Aorta (tissue), 5 donors: Measurements from ENCODE around the gene EEIG2. TPM values are rescaled to one million over a fixed set of nuclear protein-coding genes. Genes with fewer than 3 reads are reported as not detected.

Experiments
- ATAC-seq: fragments of 200-7000 bp; cut with Tn5 transposase; one replicate; pipeline ENCODE4 v1.9.1; 2022; ENCODE audit warnings: moderate library complexity; ENCODE audit not compliant: low FRiP score
- DNase-seq, 2 donors: peaks; one replicate each; pipeline ENCODE4 v3.0.0-alpha.2; 2020
- H3K27ac ChIP-seq, 2 donors: one replicate each; pipeline ENCODE4 v1.5.1; 2013; ENCODE audit warnings: low read length in 2 of 2, mild to moderate bottlenecking in 2 of 2, moderate library complexity in 2 of 2, control low read depth in 1 of 2, inconsistent platforms in 1 of 2, low read depth in 1 of 2
- H3K27me3 ChIP-seq, 2 donors: one replicate each; pipeline ENCODE4 v1.6.1; 2013; ENCODE audit warnings: control low read depth in 1 of 2, low read length in 1 of 2, mild to moderate bottlenecking in 1 of 2, moderate library complexity in 1 of 2; ENCODE audit not compliant: insufficient read depth in 2 of 2, control insufficient read depth in 1 of 2
- H3K36me3 ChIP-seq, 2 donors: one replicate each; pipeline ENCODE4 v1.6.1; 2013; ENCODE audit warnings: control low read depth in 1 of 2, low read length in 1 of 2, mild to moderate bottlenecking in 1 of 2; ENCODE audit not compliant: insufficient read depth in 2 of 2, control insufficient read depth in 1 of 2
- H3K4me1 ChIP-seq, 2 donors: one replicate each; pipeline ENCODE4 v1.6.1; 2013; ENCODE audit warnings: low read length in 2 of 2, control low read depth in 1 of 2, mild to moderate bottlenecking in 1 of 2, moderate library complexity in 1 of 2; ENCODE audit not compliant: insufficient read depth in 2 of 2, control insufficient read depth in 1 of 2
- H3K4me3 ChIP-seq, 2 donors: one replicate each; pipeline ENCODE4 v1.5.1; 2013; ENCODE audit warnings: low read length in 2 of 2, control low read depth in 1 of 2, mild to moderate bottlenecking in 1 of 2
- H3K9me3 ChIP-seq: one replicate; pipeline ENCODE4 v1.6.1; 2013; ENCODE audit warnings: mild to moderate bottlenecking, low read length; ENCODE audit not compliant: control insufficient read depth
- WGBS, 2 donors: extraction: QIAGEN DNeasy Blood & Tissue Kit; methylation state at CpG; one replicate each; pipeline ENCODE4 v1.1.7; 2013; 5-methylcytosine and 5-hydroxymethylcytosine counted together
- intact Hi-C, 2 donors: fragments of 100-400 bp; cut with DNase I; formaldehyde crosslinking; loops; one replicate each; pipeline versions ENCODE4 v1.14.2 to v1.15.0; 2022
- polyA plus RNA-seq, 2 donors: library from polyadenylated mRNA; stranded (reverse); fragments of 200-250 nt; gene quantifications; one replicate each; pipeline ENCODE4 v1.2.3, GENCODE V29; 2013
- total RNA-seq, 2 donors: library from RNA; stranded (reverse); fragmentation: NEBNext Ultra II Directional; extraction: Animal tissue kit (Norgen Biotek cat#: 25700); gene quantifications; one replicate each; pipeline ENCODE4 v1.2.1, GENCODE V29; 2021
- donor health status: healthy with polysubstance abuse.
- donor health status: Bipolar disorder and iron deficiency.
- donor health status: DM: no; HTN: no; CAD: no.
- donor health status: DM: no; HTN: no; CAD: no.
- donor health status: DM: yes; HTN: yes; CAD: no.

The EEIG2 gene
- total and polyA plus RNA-seq, 4 donors: 7.6 to 34.9 (median 12.3) TPM

DNA sequence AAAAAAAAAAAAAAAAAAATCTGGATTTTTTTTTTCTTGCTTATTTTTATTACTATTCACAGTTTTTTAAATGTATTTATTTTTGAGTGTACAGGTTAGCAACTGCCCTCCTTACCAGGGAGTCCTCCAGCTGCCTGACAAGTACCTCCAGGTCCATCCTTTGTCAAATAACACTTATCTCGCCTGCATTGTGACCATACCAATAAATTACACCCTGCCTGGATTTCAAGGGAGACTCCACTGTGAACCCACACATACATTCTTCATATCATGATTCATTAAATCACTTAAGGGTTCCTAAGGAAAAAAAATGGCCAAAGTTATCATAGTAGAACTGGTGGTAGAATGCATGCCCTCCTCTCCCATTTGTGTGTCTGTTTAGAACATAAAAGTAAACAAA, 38.4 kb downstream of the EEIG2 start:
- DNase-seq (no peak), ATAC-seq (no peak)
- WGBS, 2 donors: 94 to 96% methylated on average over 1 of the region's 1 CpG
- H3K9me3 ChIP-seq: no peaks in the 10 kb centered on the region
- no peaks in the 10 kb centered on the region for H3K27me3 ChIP-seq
- no peaks in the 10 kb centered on the region for H3K36me3 ChIP-seq
- no peak overlapping the region for H3K27ac ChIP-seq
- intact Hi-C loops: no loop called here
- peaks cover 0 to 1% of the 10 kb centered on the region in 2 donors for H3K4me1 ChIP-seq
- no peak overlapping the region for H3K4me3 ChIP-seq

DNA sequence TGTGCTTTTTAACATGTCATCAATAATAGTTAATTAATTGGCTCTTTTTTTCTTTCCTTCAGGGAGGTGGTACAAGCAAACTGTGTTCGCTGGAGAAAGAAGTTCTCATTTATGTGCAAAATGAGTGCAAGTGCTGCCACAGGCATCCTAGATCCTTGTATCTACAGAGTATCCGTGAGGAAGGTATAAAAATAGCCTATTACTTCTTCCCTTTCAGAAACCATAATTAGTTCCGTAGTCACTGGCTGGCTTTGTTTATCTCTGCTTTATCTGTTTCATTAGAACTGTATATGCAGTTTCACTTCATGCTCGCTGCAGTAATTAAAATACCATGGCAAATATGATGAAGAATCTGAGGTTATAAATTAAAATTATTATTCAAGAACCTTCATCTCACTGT, 40.6 kb downstream of the EEIG2 start:
- WGBS, 2 donors: 69 to 72% methylated on average over 4 of the region's 4 CpGs
- DNase-seq (no peak), ATAC-seq (no peak)
- no peaks in the 10 kb centered on the region for H3K36me3 ChIP-seq
- no peaks in the 10 kb centered on the region for H3K4me1 ChIP-seq
- no peak overlapping the region for H3K27ac ChIP-seq
- H3K9me3 ChIP-seq: no peaks in the 10 kb centered on the region
- no peak overlapping the region for H3K4me3 ChIP-seq
- intact Hi-C loops: no loop called here
- H3K27me3 ChIP-seq: no peaks in the 10 kb centered on the region

- Histone ChIP-seq H3K27me3 (no peaks in the 10 kb centered on the region), H3K36me3 (no peaks in the 10 kb centered on the region), H3K27ac (no peak overlapping the region), H3K4me3 (no peak overlapping the region), H3K4me1 (no peaks in the 10 kb centered on the region), H3K9me3 (no peaks in the 10 kb centered on the region)
- no peak for DNase-seq
- intact Hi-C loops: no loop called here
- ATAC-seq: no peak
- 97 to 100% methylated on average over 1 of the region's 1 CpG for WGBS, 2 donors
Measured at GRCh38 chr1:108601708-108602410, 42.0 kb downstream of the EEIG2 start.

DNA sequence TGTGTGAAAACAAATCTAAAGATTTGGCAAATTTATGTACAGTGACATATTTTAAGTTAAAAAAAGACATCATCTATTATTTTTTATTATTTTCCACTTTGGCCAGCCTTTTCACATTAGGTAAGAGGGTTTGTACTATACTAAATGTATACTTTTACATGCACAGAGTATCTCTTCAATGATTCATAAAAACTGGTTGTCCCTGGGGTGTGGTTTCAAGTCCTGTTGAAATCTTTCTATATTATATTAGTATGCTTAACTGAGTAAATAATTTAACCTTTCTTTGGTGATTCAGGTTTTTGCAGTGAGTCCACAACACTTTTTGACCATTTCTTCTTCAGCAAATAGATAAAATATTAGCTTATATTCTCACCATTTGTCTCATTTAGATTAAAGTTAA, 45.7 kb downstream of the EEIG2 start:
- no peak overlapping the region for H3K4me3 ChIP-seq
- DNase-seq (no peak), ATAC-seq (no peak)
- H3K4me1 ChIP-seq: peaks cover 3 to 6% of the 10 kb centered on the region in 2 donors
- H3K27me3 ChIP-seq: no peaks in the 10 kb centered on the region
- no peak overlapping the region for H3K27ac ChIP-seq
- intact Hi-C loops: no loop called here
- H3K9me3 ChIP-seq: no peaks in the 10 kb centered on the region
- H3K36me3 ChIP-seq: no peaks in the 10 kb centered on the region

- H3K36me3 ChIP-seq: no peaks in the 10 kb centered on the region
- no peaks in the 10 kb centered on the region for H3K9me3 ChIP-seq
- H3K4me3 ChIP-seq: no peak overlapping the region
- no peaks in the 10 kb centered on the region for H3K27me3 ChIP-seq
- DNase-seq: no peak
- no peak overlapping the region for H3K27ac ChIP-seq
- intact Hi-C loops: no loop called here
- ATAC-seq: no peak
- peaks cover 3 to 6% of the 10 kb centered on the region in 2 donors for H3K4me1 ChIP-seq
Measured at GRCh38 chr1:108606478-108606877, 46.6 kb downstream of the EEIG2 start.

DNA sequence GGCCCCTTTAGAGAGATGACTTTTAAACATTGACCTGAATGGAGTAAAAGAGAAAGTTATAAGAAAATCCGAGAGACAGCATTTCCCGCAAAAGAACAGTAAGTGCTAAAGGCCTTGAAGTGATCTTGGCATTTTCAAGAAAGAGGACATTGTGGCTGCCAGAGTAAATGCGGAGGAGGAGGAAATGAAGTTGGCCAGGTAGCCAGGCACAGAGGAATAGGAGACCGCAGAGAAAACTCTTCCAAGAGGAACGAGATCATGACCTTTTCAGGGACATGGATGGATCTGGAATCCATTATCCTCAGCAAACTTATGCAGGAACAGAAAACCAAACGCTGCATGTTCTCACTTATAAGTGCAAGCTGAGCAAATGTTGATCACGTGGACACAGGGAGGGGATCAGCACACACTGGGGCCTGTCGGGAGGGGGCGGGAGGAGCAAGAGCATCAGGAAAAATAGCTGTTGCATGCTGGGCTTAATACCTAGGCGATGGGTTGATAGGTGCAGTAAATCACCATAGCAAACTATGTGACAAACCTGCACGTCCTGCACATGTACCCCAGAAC, 49.7 kb downstream of the EEIG2 start:
- H3K27ac ChIP-seq: no peak overlapping the region

More for the DNA sequence above, 49.7 kb downstream of the EEIG2 start:
- Histone ChIP-seq H3K4me3 (no peak overlapping the region), H3K4me1 (peaks cover 3 to 6% of the 10 kb centered on the region in 2 donors), H3K9me3 (no peaks in the 10 kb centered on the region), H3K27me3 (no peaks in the 10 kb centered on the region), H3K36me3 (peaks cover 0 to 2% of the 10 kb centered on the region in 2 donors)
- DNase-seq: no peak
- intact Hi-C loops: loop anchor here in 1 of 2 donors (10.0 kb wide), 1 partner anchor 45 kb away; the partner anchor contains the start of gene EEIG2
- WGBS, 2 donors: 21 to 23% methylated on average over 11 of the region's 11 CpGs
- no peak for ATAC-seq

Other genes starting within 250 kb of the EEIG2 start
- not detected for gene NBPF6, start 109.8 kb upstream of the EEIG2 start, total RNA-seq
- gene NBPF6, start 109.8 kb upstream of the EEIG2 start, polyA plus RNA-seq: not detected
- 1 to 10 TPM; 3.0 to 3.9 TPM for gene HENMT1, start 101.0 kb downstream of the EEIG2 start, total RNA-seq
- 1 to 10 TPM; 3.2 to 6.0 TPM for gene HENMT1, start 101.0 kb downstream of the EEIG2 start, polyA plus RNA-seq
- gene PRPF38B, start 132.2 kb downstream of the EEIG2 start, total RNA-seq: 10 to 100 TPM; 41.2 to 45.6 TPM
- 10 to 100 TPM; 24.9 to 43.8 TPM for gene PRPF38B, start 132.2 kb downstream of the EEIG2 start, polyA plus RNA-seq
- not detected for gene FNDC7, start 152.8 kb downstream of the EEIG2 start, total RNA-seq
- under 1 TPM in 1 of 2 donors, not detected in 1; 0.15 TPM for gene FNDC7, start 152.8 kb downstream of the EEIG2 start, polyA plus RNA-seq
- gene STXBP3, start 186.6 kb downstream of the EEIG2 start, total RNA-seq: 10 to 100 TPM; 56.5 to 67.0 TPM
- gene STXBP3, start 186.6 kb downstream of the EEIG2 start, polyA plus RNA-seq: 10 to 100 TPM; 33.4 to 37.5 TPM